Upper lobe of left lung (tissue), 4 donors: Measurements from ENCODE around the gene RNASEH2C.

Experiments used
- CTCF ChIP-seq, 6 experiments: fragments of 450-650 bp in 4 of 6; fragments of 200-600 bp in 2 of 6; sonication (generic) in 2 of 6; IDR thresholded peaks; one replicate each; pipeline ENCODE4 v1.5.1; 2016 to 2019; ENCODE audit warnings: antibody characterized with exemption in 6 of 6
- POLR2AphosphoS5 ChIP-seq, 2 donors: sonication (generic); formaldehyde crosslinking; IDR thresholded peaks; one replicate each; pipeline ENCODE4 v1.5.1; 2017; ENCODE audit warnings: antibody characterized with exemption in 2 of 2

- no peak for TF ChIP-seq CTCF (IDR thresholded peaks at IDR 0.05)
- TF ChIP-seq POLR2AphosphoS5 (IDR thresholded peaks at IDR 0.05) = no peak
Measured at GRCh38 chr11:65680192-65680743, 40.3 kb downstream of the RNASEH2C start.
